SU-DHL-6 (cell line): ENCODE data around the gene MGMT.

Source experiments
- EZH2phosphoT487 ChIP-seq: fragments of 200-600 bp; sonication (generic), shearing (Covaris generic); conservative IDR thresholded peaks from 2 replicates; pipeline ENCODE4 v1.6.1; 2018; ENCODE audit warnings: mild to moderate bottlenecking, antibody characterized with exemption, low read length, moderate library complexity, mixed read lengths
- TF ChIP-seq, protein P1 (sequence below): fragments of 200-600 bp; sonication (generic); IDR thresholded peaks from one replicate; pipeline ENCODE4 v1.5.1; 2017; ENCODE audit warnings: antibody characterized with exemption, mild to moderate bottlenecking, low read length, moderate library complexity; ENCODE audit not compliant: insufficient read depth, poor library complexity, severe bottlenecking

DNA sequence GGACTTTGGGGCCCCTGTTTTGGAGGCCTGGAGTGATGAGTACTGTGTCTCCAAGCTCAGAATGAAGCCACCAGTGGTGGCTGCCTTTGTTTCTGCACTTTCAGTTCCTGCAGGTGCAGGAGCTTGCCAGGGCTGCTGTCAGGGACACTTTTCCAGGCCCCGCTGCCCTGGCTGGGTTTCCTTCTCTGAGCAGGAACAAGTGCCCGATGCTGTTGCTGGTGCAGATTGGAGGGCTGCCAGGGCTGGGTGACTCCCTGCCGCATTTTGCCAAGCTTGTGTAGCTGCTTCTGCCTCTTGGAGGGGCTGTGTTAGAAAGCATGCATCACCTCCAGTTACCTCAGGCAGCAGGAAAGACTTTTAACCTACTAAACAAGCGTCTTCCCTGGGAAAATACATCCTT is 211.1 kb downstream of the MGMT start:
- TF ChIP-seq, protein P1, sequence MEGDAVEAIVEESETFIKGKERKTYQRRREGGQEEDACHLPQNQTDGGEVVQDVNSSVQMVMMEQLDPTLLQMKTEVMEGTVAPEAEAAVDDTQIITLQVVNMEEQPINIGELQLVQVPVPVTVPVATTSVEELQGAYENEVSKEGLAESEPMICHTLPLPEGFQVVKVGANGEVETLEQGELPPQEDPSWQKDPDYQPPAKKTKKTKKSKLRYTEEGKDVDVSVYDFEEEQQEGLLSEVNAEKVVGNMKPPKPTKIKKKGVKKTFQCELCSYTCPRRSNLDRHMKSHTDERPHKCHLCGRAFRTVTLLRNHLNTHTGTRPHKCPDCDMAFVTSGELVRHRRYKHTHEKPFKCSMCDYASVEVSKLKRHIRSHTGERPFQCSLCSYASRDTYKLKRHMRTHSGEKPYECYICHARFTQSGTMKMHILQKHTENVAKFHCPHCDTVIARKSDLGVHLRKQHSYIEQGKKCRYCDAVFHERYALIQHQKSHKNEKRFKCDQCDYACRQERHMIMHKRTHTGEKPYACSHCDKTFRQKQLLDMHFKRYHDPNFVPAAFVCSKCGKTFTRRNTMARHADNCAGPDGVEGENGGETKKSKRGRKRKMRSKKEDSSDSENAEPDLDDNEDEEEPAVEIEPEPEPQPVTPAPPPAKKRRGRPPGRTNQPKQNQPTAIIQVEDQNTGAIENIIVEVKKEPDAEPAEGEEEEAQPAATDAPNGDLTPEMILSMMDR = no peak
- TF ChIP-seq EZH2phosphoT487 = no peak
